Neural progenitor cell (in vitro differentiated cells): ENCODE results near the gene USP15.
"Not testable (repeated sequence)": the region's sequence is repeated elsewhere in the genome, so short reads cannot be mapped to it uniquely, and the experiment has no call there.

Experiments
- EZH2 ChIP-seq: fragments of 200-600 bp; sonication (generic); IDR thresholded peaks from 2 replicates; pipeline ENCODE4 v1.6.1; 2017; ENCODE audit warnings: antibody characterized with exemption, mild to moderate bottlenecking, moderate library complexity
- EZH2phosphoT487 ChIP-seq: fragments of 200-600 bp; sonication (generic); IDR thresholded peaks from 2 replicates; pipeline ENCODE4 v1.6.1; 2017; ENCODE audit warnings: antibody characterized with exemption
- TF ChIP-seq, protein P1 (sequence below): fragments of 200-600 bp; sonication (generic); IDR thresholded peaks from 2 replicates; pipeline ENCODE4 v1.5.1; 2017; ENCODE audit warnings: antibody characterized with exemption, mild to moderate bottlenecking

DNA sequence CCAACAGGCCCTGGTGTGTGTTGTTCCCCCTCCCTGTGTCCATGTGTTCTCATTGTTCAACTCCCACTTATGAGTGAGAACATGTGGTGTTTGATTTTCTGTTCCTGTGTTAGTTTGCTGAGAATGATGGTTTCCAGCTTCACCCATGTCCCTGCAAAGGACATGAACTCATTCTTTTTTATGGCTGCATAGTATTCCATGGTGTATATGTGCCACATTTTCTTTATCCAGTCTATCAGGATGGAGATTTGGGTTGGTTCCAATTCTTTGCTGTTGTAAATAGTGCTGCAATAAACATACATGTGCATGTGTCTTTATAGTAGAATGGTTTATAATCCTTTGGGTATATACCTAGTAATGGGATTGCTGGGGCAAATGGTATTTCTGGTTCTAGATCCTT lies 77.4 kb downstream of the USP15 start:
- TF ChIP-seq, protein P1, sequence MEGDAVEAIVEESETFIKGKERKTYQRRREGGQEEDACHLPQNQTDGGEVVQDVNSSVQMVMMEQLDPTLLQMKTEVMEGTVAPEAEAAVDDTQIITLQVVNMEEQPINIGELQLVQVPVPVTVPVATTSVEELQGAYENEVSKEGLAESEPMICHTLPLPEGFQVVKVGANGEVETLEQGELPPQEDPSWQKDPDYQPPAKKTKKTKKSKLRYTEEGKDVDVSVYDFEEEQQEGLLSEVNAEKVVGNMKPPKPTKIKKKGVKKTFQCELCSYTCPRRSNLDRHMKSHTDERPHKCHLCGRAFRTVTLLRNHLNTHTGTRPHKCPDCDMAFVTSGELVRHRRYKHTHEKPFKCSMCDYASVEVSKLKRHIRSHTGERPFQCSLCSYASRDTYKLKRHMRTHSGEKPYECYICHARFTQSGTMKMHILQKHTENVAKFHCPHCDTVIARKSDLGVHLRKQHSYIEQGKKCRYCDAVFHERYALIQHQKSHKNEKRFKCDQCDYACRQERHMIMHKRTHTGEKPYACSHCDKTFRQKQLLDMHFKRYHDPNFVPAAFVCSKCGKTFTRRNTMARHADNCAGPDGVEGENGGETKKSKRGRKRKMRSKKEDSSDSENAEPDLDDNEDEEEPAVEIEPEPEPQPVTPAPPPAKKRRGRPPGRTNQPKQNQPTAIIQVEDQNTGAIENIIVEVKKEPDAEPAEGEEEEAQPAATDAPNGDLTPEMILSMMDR, result not testable (repeated sequence)
- not testable (repeated sequence) for TF ChIP-seq EZH2, EZH2phosphoT487
